ENCODE results near the gene MZT2A. TPM values are rescaled to one million over a fixed set of nuclear protein-coding genes. Genes with fewer than 3 reads are reported as not detected.
"Not testable (repeated sequence)": the region's sequence is repeated elsewhere in the genome, so short reads cannot be mapped to it uniquely, and the experiment has no call there.

The MZT2A gene
- total and polyA plus RNA-seq, 5 donors from 2014 or later = 97.9 to 201 (median 122) TPM

- ATAC-seq (ENCODE audit: low read depth in 2 of 2); H3K27ac Mint-ChIP-seq; H3K27me3 Mint-ChIP-seq; H3K36me3 Mint-ChIP-seq; DNase-seq; H3K4me3 ChIP-seq (ENCODE audit: low read depth, low read length); H3K36me3 ChIP-seq (ENCODE audit: control insufficient read depth, insufficient read depth, low read length); H3K9me3 ChIP-seq (ENCODE audit: control insufficient read depth in 2 of 2, low read length in 2 of 2); H3K4me3 Mint-ChIP-seq; H3K27ac ChIP-seq (ENCODE audit: insufficient read depth, low read length, poor library complexity, severe bottlenecking); H3K27me3 ChIP-seq (ENCODE audit: control insufficient read depth, insufficient read depth, low read length); H3K4me1 ChIP-seq (ENCODE audit: control insufficient read depth, insufficient read depth, low read length, poor library complexity, severe bottlenecking); H3K9me3 Mint-ChIP-seq: not testable (repeated sequence)
- H3K4me1 Mint-ChIP-seq = peaks cover 0 to 12% (median 2%) of the 10 kb centered on the region in 4 donors
These were observed 9.6 kb downstream of the MZT2A start for GRCh38 chr2:131482506-131483155.

GRCh38 chr2:131480351-131480750, 11.8 kb downstream of the MZT2A start:
- not testable (repeated sequence) for H3K4me3 Mint-ChIP-seq; H3K9me3 ChIP-seq (ENCODE audit: control insufficient read depth in 2 of 2, low read length in 2 of 2); H3K4me1 Mint-ChIP-seq; H3K27me3 Mint-ChIP-seq; ATAC-seq (ENCODE audit: low read depth in 2 of 2); H3K4me3 ChIP-seq (ENCODE audit: low read depth, low read length); H3K27ac Mint-ChIP-seq; H3K27me3 ChIP-seq (ENCODE audit: control insufficient read depth, insufficient read depth, low read length); H3K36me3 ChIP-seq (ENCODE audit: control insufficient read depth, insufficient read depth, low read length); DNase-seq; H3K4me1 ChIP-seq (ENCODE audit: control insufficient read depth, insufficient read depth, low read length, poor library complexity, severe bottlenecking); H3K27ac ChIP-seq (ENCODE audit: insufficient read depth, low read length, poor library complexity, severe bottlenecking); H3K36me3 Mint-ChIP-seq; H3K9me3 Mint-ChIP-seq

DNA sequence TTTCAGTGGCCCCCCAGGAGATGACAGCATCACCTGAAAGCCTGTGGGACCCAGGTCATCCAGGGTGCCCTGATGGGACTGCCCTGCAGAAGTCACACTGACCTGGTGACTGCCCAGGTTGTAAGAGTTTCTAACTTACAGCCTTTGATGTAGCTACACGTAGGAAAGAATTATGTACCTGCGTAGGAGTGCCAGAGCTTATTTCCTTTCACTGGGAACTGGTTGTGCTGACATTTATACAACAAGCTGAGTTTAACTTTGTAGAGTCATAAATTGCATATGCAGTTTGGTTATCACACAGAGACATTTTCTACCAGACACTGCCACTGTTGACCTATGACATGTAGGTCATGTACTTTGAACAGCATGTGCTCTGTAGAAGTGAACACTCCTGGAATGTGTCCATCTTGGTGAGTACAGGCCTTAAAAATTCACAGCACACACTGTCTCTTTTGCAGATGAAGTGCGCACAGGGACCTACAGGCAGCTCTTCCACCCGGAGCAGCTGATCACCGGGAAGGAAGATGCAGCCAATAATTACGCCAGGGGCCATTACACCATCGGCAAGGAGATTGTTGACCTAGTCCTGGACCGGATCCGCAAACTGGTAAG, 13.2 kb downstream of the MZT2A start:
- ATAC-seq (ENCODE audit: low read depth in 2 of 2) = not testable (repeated sequence)

GRCh38 chr2:131478074-131478849, 13.9 kb downstream of the MZT2A start:
- H3K4me1 ChIP-seq (ENCODE audit: control insufficient read depth, insufficient read depth, low read length, poor library complexity, severe bottlenecking); H3K27me3 ChIP-seq (ENCODE audit: control insufficient read depth, insufficient read depth, low read length); H3K4me3 Mint-ChIP-seq; H3K9me3 Mint-ChIP-seq; H3K36me3 Mint-ChIP-seq; H3K27ac ChIP-seq (ENCODE audit: insufficient read depth, low read length, poor library complexity, severe bottlenecking); H3K4me1 Mint-ChIP-seq; ATAC-seq (ENCODE audit: low read depth in 2 of 2); H3K4me3 ChIP-seq (ENCODE audit: low read depth, low read length); DNase-seq; H3K9me3 ChIP-seq (ENCODE audit: control insufficient read depth in 2 of 2, low read length in 2 of 2); H3K27me3 Mint-ChIP-seq; H3K27ac Mint-ChIP-seq; H3K36me3 ChIP-seq (ENCODE audit: control insufficient read depth, insufficient read depth, low read length): not testable (repeated sequence)

More for the DNA sequence above, 13.2 kb downstream of the MZT2A start:
- H3K4me3 ChIP-seq (ENCODE audit: low read depth, low read length); H3K4me3 Mint-ChIP-seq; H3K4me1 Mint-ChIP-seq; H3K27ac ChIP-seq (ENCODE audit: insufficient read depth, low read length, poor library complexity, severe bottlenecking); H3K27me3 ChIP-seq (ENCODE audit: control insufficient read depth, insufficient read depth, low read length); H3K9me3 Mint-ChIP-seq; DNase-seq; H3K4me1 ChIP-seq (ENCODE audit: control insufficient read depth, insufficient read depth, low read length, poor library complexity, severe bottlenecking); H3K27ac Mint-ChIP-seq; H3K36me3 ChIP-seq (ENCODE audit: control insufficient read depth, insufficient read depth, low read length); H3K27me3 Mint-ChIP-seq; H3K36me3 Mint-ChIP-seq; H3K9me3 ChIP-seq (ENCODE audit: control insufficient read depth in 2 of 2, low read length in 2 of 2): not testable (repeated sequence)

DNA sequence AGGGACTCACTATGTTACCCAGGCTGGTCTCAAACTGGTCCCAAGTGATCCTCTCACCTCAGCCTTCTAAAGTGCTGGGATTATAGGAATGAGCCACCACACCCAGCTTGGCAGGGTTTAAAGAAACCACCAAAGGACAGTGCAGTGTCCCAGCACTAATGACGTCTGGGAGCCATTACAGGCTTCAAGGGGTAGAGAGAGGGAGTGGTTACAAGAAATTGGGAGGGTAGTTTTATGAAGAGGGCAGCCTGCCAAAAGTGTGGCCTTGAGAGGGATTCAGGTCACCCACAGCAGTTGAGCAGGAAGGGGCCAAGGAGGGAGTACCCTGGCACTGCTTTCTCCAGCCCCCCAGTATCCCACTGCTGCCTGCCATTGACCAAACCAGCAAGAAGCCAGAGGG, 15.0 kb downstream of the MZT2A start:
- H3K27me3 ChIP-seq (ENCODE audit: control insufficient read depth, insufficient read depth, low read length); H3K4me1 ChIP-seq (ENCODE audit: control insufficient read depth, insufficient read depth, low read length, poor library complexity, severe bottlenecking); H3K27ac ChIP-seq (ENCODE audit: insufficient read depth, low read length, poor library complexity, severe bottlenecking); H3K36me3 Mint-ChIP-seq; H3K4me1 Mint-ChIP-seq; H3K36me3 ChIP-seq (ENCODE audit: control insufficient read depth, insufficient read depth, low read length); H3K9me3 Mint-ChIP-seq; H3K4me3 Mint-ChIP-seq; H3K4me3 ChIP-seq (ENCODE audit: low read depth, low read length); H3K9me3 ChIP-seq (ENCODE audit: control insufficient read depth in 2 of 2, low read length in 2 of 2); ATAC-seq (ENCODE audit: low read depth in 2 of 2); DNase-seq; H3K27me3 Mint-ChIP-seq: not testable (repeated sequence)
- H3K27ac Mint-ChIP-seq = peak overlapping the region in 1 of 3 donors; percentile 48

GRCh38 chr2:131476363-131476762, 15.8 kb downstream of the MZT2A start:
- not testable (repeated sequence) for H3K27ac Mint-ChIP-seq; H3K27ac ChIP-seq (ENCODE audit: insufficient read depth, low read length, poor library complexity, severe bottlenecking); H3K4me1 Mint-ChIP-seq; H3K27me3 ChIP-seq (ENCODE audit: control insufficient read depth, insufficient read depth, low read length); H3K4me3 ChIP-seq (ENCODE audit: low read depth, low read length); H3K36me3 Mint-ChIP-seq; H3K36me3 ChIP-seq (ENCODE audit: control insufficient read depth, insufficient read depth, low read length); H3K9me3 Mint-ChIP-seq; H3K4me3 Mint-ChIP-seq; H3K9me3 ChIP-seq (ENCODE audit: control insufficient read depth in 2 of 2, low read length in 2 of 2); H3K27me3 Mint-ChIP-seq; ATAC-seq (ENCODE audit: low read depth in 2 of 2); H3K4me1 ChIP-seq (ENCODE audit: control insufficient read depth, insufficient read depth, low read length, poor library complexity, severe bottlenecking); DNase-seq

GRCh38 chr2:131475831-131476230, 16.4 kb downstream of the MZT2A start, which contains the start of gene TUBA3D:
TSS of gene TUBA3D (plus strand) at chr2:131476119. CDS start at chr2:131476200, 81 bp downstream.
- Histone ChIP-seq H3K9me3 (ENCODE audit: control insufficient read depth in 2 of 2, low read length in 2 of 2) (no peaks in the 10 kb centered on the region), H3K27me3 (ENCODE audit: control insufficient read depth, insufficient read depth, low read length) (no peaks in the 10 kb centered on the region), H3K4me3 (ENCODE audit: low read depth, low read length) (no peak within 1 kb of the TSS), H3K36me3 (ENCODE audit: control insufficient read depth, insufficient read depth, low read length) (peaks cover 2% of the 10 kb centered on the region), H3K4me1 (ENCODE audit: control insufficient read depth, insufficient read depth, low read length, poor library complexity, severe bottlenecking) (no peaks in the 10 kb centered on the region), H3K27ac (ENCODE audit: insufficient read depth, low read length, poor library complexity, severe bottlenecking) (no peak within 1 kb of the TSS)
- Mint-ChIP-seq H3K27ac (no peak within 1 kb of the TSS), H3K36me3 (no peaks in the 10 kb centered on the region), H3K4me1 (no peaks in the 10 kb centered on the region), H3K4me3 (peak within 1 kb of the TSS in 1 of 4 donors; percentile 63), H3K9me3 (no peaks in the 10 kb centered on the region), H3K27me3 (no peaks in the 10 kb centered on the region)
- ATAC-seq (ENCODE audit: low read depth in 2 of 2) (no peak), DNase-seq (no peak)
